OCI-LY7 (cell line): ENCODE data around the gene SLC52A1. TPM values are rescaled to one million over a fixed set of nuclear protein-coding genes. Genes with fewer than 3 reads are reported as not detected.

ENCODE experiments used
- BruUV-seq: library from RNA; stranded (reverse); fragments of 400-500 nt; replicated peaks from 2 replicates; lab custom pipeline; 2021; lab: Mats Ljungman, UMichigan
- CTCF ChIA-PET: fragments of 300-600 bp; sonication (Branson Sonifier 250); formaldehyde crosslinking; loops from one replicate; lab custom pipeline; 2022; ENCODE audit warnings: antibody characterized with exemption; ENCODE audit not compliant: unreplicated experiment; lab: Charles Lee
- POLR2A ChIA-PET: fragments of 300-600 bp; sonication (Branson Sonifier 250); formaldehyde crosslinking; loops from one replicate; lab custom pipeline; 2022; ENCODE audit warnings: antibody characterized with exemption; lab: Charles Lee
- DNase-seq: peaks from one replicate; pipeline ENCODE4 v3.0.0-alpha.2; 2015; ENCODE audit warnings: low spot score
- H2AFZ ChIP-seq: fragments of 200-600 bp; sonication (generic), shearing (Covaris generic); 2 replicates; pipeline ENCODE4 v1.6.1; 2014; ENCODE audit warnings: mild to moderate bottlenecking, antibody characterized with exemption, low read length, moderate library complexity
- H3K27ac ChIP-seq: fragments of 200-600 bp; sonication (generic); 2 replicates; pipeline ENCODE4 v1.5.1; 2014; ENCODE audit warnings: mixed run types, low read depth, mild to moderate bottlenecking, moderate library complexity, low read length, inconsistent platforms; ENCODE audit not compliant: poor library complexity, severe bottlenecking
- H3K36me3 ChIP-seq: fragments of 200-600 bp; sonication (generic); 2 replicates; pipeline ENCODE4 v1.6.1; 2014; ENCODE audit warnings: mild to moderate bottlenecking, antibody characterized with exemption, low read length, moderate library complexity, mixed read lengths; ENCODE audit not compliant: insufficient read depth
- H3K4me1 ChIP-seq: fragments of 200-600 bp; sonication (generic); 2 replicates; pipeline ENCODE4 v1.5.1; 2014; ENCODE audit warnings: mild to moderate bottlenecking, low read length; ENCODE audit not compliant: insufficient read depth, poor library complexity, severe bottlenecking
- H3K4me2 ChIP-seq: fragments of 200-600 bp; sonication (generic); 2 replicates; pipeline ENCODE4 v1.6.1; 2014; ENCODE audit warnings: mild to moderate bottlenecking, low read length
- H3K4me3 ChIP-seq: fragments of 200-600 bp; sonication (generic); 2 replicates; pipeline ENCODE4 v1.5.1; 2014; ENCODE audit warnings: mild to moderate bottlenecking, low read depth, low read length; ENCODE audit not compliant: poor library complexity, severe bottlenecking
- H3K79me2 ChIP-seq: fragments of 200-600 bp; sonication (generic); 2 replicates; pipeline ENCODE4 v1.6.1; 2016; ENCODE audit warnings: low read depth, mild to moderate bottlenecking, low read length, moderate library complexity, mixed read lengths; ENCODE audit not compliant: insufficient read depth
- H3K9me2 ChIP-seq: fragments of 200-600 bp; sonication (generic); 2 replicates; pipeline ENCODE4 v1.6.1; 2016; ENCODE audit warnings: mild to moderate bottlenecking, low read length, mixed read lengths; ENCODE audit not compliant: insufficient read depth
- H3K9me3 ChIP-seq: fragments of 200-600 bp; sonication (generic); 2 replicates; pipeline ENCODE4 v1.6.1; 2014; ENCODE audit warnings: mild to moderate bottlenecking, mixed run types, low read length, mixed read lengths
- H4K20me1 ChIP-seq: fragments of 200-600 bp; sonication (generic); 2 replicates; pipeline ENCODE4 v1.6.1; 2014; ENCODE audit warnings: mild to moderate bottlenecking, antibody characterized with exemption, low read length, moderate library complexity, mixed read lengths; ENCODE audit not compliant: insufficient read depth
- EZH2phosphoT487 ChIP-seq: fragments of 200-600 bp; sonication (generic); IDR thresholded peaks from 2 replicates; pipeline ENCODE4 v1.6.1; 2018; ENCODE audit warnings: low read depth, borderline replicate concordance, mild to moderate bottlenecking, mixed run types, antibody characterized with exemption, low read length, moderate library complexity, mixed read lengths
- intact Hi-C: fragments of 100-400 bp; cut with micrococcal nuclease; formaldehyde crosslinking; loops from one replicate; pipeline ENCODE4 v1.10.0; 2022; ENCODE audit not compliant: unreplicated experiment
- total RNA-seq, 2 experiments: library from RNA; depleted of rRNA in 1 of 2; stranded (reverse); fragments of >200 nt in 1 of 2; shearing (Covaris generic) in 1 of 2; gene quantifications; 2 replicates each; pipeline ENCODE4 v1.2.3, GENCODE V29; 2014 to 2022
- TF ChIP-seq, protein P1 (sequence below): fragments of 200-600 bp; sonication (generic); conservative IDR thresholded peaks from 2 replicates; pipeline ENCODE4 v1.5.1; 2014; ENCODE audit warnings: mild to moderate bottlenecking, antibody characterized with exemption, low read length, moderate library complexity, mixed read lengths

Gene SLC52A1
- total RNA-seq, 2 experiments from 2014 or later, result not detected

DNA sequence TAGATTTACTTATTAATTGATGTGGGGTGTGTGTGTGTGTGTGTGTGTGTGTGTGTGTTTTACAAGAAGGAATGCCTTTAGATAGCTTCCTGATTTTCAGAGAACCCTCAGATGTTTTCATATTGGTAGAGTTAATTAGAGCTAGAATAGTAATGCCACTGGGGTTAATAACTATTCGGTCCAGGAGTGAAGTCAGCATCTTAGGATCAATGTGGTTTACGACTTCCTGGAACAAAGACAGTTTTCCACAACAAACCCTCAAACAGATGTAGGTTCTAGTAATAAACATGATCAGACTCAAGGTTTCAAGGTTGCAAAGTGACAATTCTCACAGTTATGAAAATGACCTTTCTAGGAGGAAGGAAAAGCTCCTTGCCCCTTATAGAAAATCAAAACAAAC is 12.2 kb upstream of the SLC52A1 start:
- CTCF ChIA-PET, result interaction anchor here (0.5 kb wide), 1 partner anchor 78 kb away, joined by 3 read pairs; no protein-coding TSS in a partner anchor
- TF ChIP-seq, protein P1, sequence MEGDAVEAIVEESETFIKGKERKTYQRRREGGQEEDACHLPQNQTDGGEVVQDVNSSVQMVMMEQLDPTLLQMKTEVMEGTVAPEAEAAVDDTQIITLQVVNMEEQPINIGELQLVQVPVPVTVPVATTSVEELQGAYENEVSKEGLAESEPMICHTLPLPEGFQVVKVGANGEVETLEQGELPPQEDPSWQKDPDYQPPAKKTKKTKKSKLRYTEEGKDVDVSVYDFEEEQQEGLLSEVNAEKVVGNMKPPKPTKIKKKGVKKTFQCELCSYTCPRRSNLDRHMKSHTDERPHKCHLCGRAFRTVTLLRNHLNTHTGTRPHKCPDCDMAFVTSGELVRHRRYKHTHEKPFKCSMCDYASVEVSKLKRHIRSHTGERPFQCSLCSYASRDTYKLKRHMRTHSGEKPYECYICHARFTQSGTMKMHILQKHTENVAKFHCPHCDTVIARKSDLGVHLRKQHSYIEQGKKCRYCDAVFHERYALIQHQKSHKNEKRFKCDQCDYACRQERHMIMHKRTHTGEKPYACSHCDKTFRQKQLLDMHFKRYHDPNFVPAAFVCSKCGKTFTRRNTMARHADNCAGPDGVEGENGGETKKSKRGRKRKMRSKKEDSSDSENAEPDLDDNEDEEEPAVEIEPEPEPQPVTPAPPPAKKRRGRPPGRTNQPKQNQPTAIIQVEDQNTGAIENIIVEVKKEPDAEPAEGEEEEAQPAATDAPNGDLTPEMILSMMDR, result no peak
- TF ChIP-seq EZH2phosphoT487, result no peak
- no peaks in the 10 kb centered on the region for H3K9me2 ChIP-seq
- no peaks in the 10 kb centered on the region for H3K36me3 ChIP-seq
- BruUV-seq, result no TSS peak
- peak overlapping the region; percentile 26 for H3K4me2 ChIP-seq
- H2AFZ ChIP-seq, result peak overlapping the region; percentile 44; the same call in 1 of the 2 replicates
- POLR2A ChIA-PET, result interaction anchor here (1.2 kb wide), 1 partner anchor 12 kb away, joined by 5 read pairs; the partner anchor contains the start of gene SLC52A1
- H3K27ac ChIP-seq, result no peak overlapping the region
- no peaks in the 10 kb centered on the region for H3K79me2 ChIP-seq
- no peaks in the 10 kb centered on the region for H3K9me3 ChIP-seq
- intact Hi-C loops, result no loop called here
- no peaks in the 10 kb centered on the region for H4K20me1 ChIP-seq
- no peak overlapping the region for H3K4me3 ChIP-seq
- peak; percentile 20 for DNase-seq
- H3K4me1 ChIP-seq, result peaks cover 37% of the 10 kb centered on the region

DNA sequence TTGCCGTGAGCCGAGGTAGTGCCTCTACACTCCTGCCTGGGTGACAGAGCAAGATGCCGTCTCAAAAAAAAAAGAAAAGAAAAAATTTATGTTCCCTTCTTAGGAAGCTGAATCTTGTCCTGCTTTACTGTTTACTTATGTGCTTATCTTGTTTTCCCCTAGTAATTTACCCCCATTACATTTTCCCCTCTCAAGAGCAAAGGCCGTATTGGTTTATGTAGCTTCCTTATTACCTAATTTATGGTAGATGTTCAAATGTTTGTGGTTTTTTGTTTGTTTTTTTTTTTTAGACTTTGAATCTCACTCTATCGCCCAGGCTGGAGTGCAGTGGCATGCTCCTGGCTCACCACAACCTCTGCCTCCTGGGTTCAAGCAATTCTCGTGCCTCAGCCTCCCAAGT is 10.3 kb upstream of the SLC52A1 start:
- Histone ChIP-seq H3K4me3 (no peak overlapping the region), H3K9me3 (no peaks in the 10 kb centered on the region), H3K4me1 (peaks cover 33% of the 10 kb centered on the region), H3K36me3 (no peaks in the 10 kb centered on the region), H2AFZ (no peak overlapping the region), H4K20me1 (no peaks in the 10 kb centered on the region), H3K4me2 (no peak overlapping the region), H3K79me2 (no peaks in the 10 kb centered on the region), H3K9me2 (no peaks in the 10 kb centered on the region), H3K27ac (no peak overlapping the region)
- intact Hi-C loops, result no loop called here
- ChIA-PET POLR2A (interaction anchor here (0.8 to 0.9 kb wide), 2 partner anchors 10 kb away, joined by 3 to 7 read pairs; partner anchors contain the start of gene SLC52A1), CTCF (no interaction called here)
- DNase-seq, result no peak
- no peak for TF ChIP-seq EZH2phosphoT487
- TF ChIP-seq, protein P1, result no peak
- BruUV-seq, result no TSS peak

DNA sequence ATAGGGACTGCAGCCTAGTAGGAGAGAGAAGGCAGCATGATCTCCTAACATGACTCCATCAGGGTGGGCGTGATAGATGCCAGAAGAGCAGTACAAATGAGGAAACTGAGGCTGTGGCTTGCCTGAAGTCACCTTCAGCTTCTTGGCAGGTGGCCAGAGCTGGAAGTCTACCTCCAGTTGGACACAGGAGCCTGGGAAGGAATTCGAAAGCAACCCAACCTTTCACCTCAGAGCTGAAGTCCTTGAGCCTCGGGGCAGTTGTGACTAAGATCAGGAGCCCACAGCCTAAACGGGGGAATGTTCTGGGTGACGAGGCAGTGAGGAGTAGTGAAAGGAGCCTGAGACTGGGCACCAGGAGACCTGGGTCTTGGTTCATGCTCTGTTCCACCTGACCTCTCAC is 9.4 kb upstream of the SLC52A1 start:
- Histone ChIP-seq H3K79me2 (no peaks in the 10 kb centered on the region), H3K36me3 (no peaks in the 10 kb centered on the region), H3K4me3 (no peak overlapping the region), H2AFZ (no peak overlapping the region), H4K20me1 (no peaks in the 10 kb centered on the region), H3K9me2 (no peaks in the 10 kb centered on the region), H3K9me3 (no peaks in the 10 kb centered on the region), H3K27ac (no peak overlapping the region), H3K4me1 (peaks cover 24% of the 10 kb centered on the region), H3K4me2 (no peak overlapping the region)
- no peak for DNase-seq
- ChIA-PET CTCF (no interaction called here), POLR2A (no interaction called here)
- TF ChIP-seq EZH2phosphoT487, result no peak
- TF ChIP-seq, protein P1, result no peak
- BruUV-seq, result no TSS peak
- intact Hi-C loops, result no loop called here
